GM21447 (cell line): ENCODE data around the gene ALKBH5.

Experiments
- ATAC-seq: cut with Tn5 transposase; IDR thresholded peaks from one replicate; pipeline ENCODE4 v1.9.1; 2021; ENCODE audit not compliant: unreplicated experiment

The ALKBH5 gene

GRCh38 chr17:18240449-18240848 lies 56.8 kb downstream of the ALKBH5 start:
- ATAC-seq, result no peak

GRCh38 chr17:18241229-18241871 lies 57.7 kb downstream of the ALKBH5 start:
- ATAC-seq, result no peak

- ATAC-seq, result no peak
Measured at GRCh38 chr17:18245038-18245776, 61.6 kb downstream of the ALKBH5 start.

GRCh38 chr17:18246109-18246725 lies 62.6 kb downstream of the ALKBH5 start:
- ATAC-seq, result no peak

GRCh38 chr17:18246880-18247612 lies 63.4 kb downstream of the ALKBH5 start:
- ATAC-seq, result no peak

- no peak for ATAC-seq
Measured at GRCh38 chr17:18247613-18248001, 64.0 kb downstream of the ALKBH5 start.

GRCh38 chr17:18248300-18248731 lies 64.7 kb downstream of the ALKBH5 start:
- ATAC-seq, result no peak

GRCh38 chr17:18248811-18249210 lies 65.2 kb downstream of the ALKBH5 start:
- no peak for ATAC-seq

GRCh38 chr17:18250259-18250658 lies 66.6 kb downstream of the ALKBH5 start:
- no peak for ATAC-seq

GRCh38 chr17:18250708-18251107 lies 67.1 kb downstream of the ALKBH5 start:
- ATAC-seq, result no peak

GRCh38 chr17:18251204-18251603 lies 67.6 kb downstream of the ALKBH5 start:
- no peak for ATAC-seq

GRCh38 chr17:18252160-18252559 lies 68.5 kb downstream of the ALKBH5 start:
- ATAC-seq, result no peak

- no peak for ATAC-seq
Measured at GRCh38 chr17:18253187-18253884, 69.7 kb downstream of the ALKBH5 start.

- ATAC-seq, result no peak
Measured at GRCh38 chr17:18253947-18254821, 70.6 kb downstream of the ALKBH5 start.

GRCh38 chr17:18254888-18255649 lies 71.4 kb downstream of the ALKBH5 start:
- ATAC-seq, result no peak

- ATAC-seq, result no peak
Measured at GRCh38 chr17:18256351-18256750, 72.7 kb downstream of the ALKBH5 start.

GRCh38 chr17:18256776-18257175 lies 73.1 kb downstream of the ALKBH5 start:
- no peak for ATAC-seq

- no peak for ATAC-seq
Measured at GRCh38 chr17:18257268-18257981, 73.8 kb downstream of the ALKBH5 start.

GRCh38 chr17:18257982-18258355 lies 74.3 kb downstream of the ALKBH5 start:
- ATAC-seq, result no peak
